GM06990 (cell line): ENCODE measurements around the gene MAP3K5.
A peak's percentile ranks its signal among the peaks of the same experiment; 100 is the strongest.

Experiments used
- DNase-seq: peaks from one replicate; pipeline ENCODE4 v3.0.0-alpha.2; 2011; ENCODE audit not compliant: insufficient read length; ENCODE audit errors: extremely low read depth
- H3K27me3 ChIP-seq: replicated peaks from 2 replicates; pipeline ENCODE4 v1.6.0; 2011; ENCODE audit warnings: low read length; ENCODE audit not compliant: control insufficient read depth, insufficient read depth
- H3K36me3 ChIP-seq: 2 replicates; pipeline ENCODE4 v1.5.1; 2011; ENCODE audit warnings: low read length; ENCODE audit not compliant: control insufficient read depth, insufficient read depth
- H3K4me3 ChIP-seq: replicated peaks from 2 replicates; pipeline ENCODE4 v1.5.1; 2011; ENCODE audit warnings: low read depth, mild to moderate bottlenecking, control low read depth, low read length
- TF ChIP-seq, protein P1 (sequence below): IDR thresholded peaks from 2 replicates; pipeline ENCODE4 v1.5.1; 2011; ENCODE audit warnings: low read length, control low read depth, mild to moderate bottlenecking, inconsistent platforms; ENCODE audit not compliant: insufficient read depth, poor library complexity, severe bottlenecking

MAP3K5 gene

DNA sequence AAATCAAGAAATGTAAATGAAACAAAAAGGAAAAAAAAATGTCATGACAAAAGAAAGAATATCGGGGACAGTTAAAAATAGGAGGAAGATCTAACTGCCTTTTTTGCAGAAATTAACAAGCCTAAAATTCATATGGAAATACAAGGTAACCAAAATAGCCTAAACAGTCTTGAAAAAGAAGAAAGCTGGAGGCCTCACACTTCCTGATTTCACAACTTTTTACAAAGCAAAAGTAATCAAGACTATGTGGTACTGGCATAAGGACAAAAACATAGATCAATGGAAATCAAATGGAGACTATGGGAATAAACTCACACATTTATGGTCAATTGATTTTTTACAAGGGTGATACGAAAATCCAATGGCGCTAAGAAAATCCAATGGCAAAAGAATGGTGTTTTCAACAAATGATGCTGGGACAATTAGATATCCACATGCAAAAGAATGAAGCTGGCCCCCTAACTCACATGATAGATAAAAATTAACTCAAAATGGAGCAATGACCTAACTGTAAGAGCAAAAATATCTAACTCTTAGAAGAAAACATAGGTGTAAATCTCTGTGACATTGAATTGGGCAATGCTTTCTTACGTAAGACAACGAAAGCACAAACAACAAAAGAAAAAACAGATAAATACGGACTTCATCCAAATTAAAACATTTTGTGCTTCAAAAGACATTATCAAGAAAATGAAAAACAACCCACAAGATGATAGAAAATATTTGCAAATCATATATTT, 24.5 kb downstream of the MAP3K5 start:
- no peak for DNase-seq
- no peaks in the 10 kb centered on the region for H3K27me3 ChIP-seq
- TF ChIP-seq, protein P1, sequence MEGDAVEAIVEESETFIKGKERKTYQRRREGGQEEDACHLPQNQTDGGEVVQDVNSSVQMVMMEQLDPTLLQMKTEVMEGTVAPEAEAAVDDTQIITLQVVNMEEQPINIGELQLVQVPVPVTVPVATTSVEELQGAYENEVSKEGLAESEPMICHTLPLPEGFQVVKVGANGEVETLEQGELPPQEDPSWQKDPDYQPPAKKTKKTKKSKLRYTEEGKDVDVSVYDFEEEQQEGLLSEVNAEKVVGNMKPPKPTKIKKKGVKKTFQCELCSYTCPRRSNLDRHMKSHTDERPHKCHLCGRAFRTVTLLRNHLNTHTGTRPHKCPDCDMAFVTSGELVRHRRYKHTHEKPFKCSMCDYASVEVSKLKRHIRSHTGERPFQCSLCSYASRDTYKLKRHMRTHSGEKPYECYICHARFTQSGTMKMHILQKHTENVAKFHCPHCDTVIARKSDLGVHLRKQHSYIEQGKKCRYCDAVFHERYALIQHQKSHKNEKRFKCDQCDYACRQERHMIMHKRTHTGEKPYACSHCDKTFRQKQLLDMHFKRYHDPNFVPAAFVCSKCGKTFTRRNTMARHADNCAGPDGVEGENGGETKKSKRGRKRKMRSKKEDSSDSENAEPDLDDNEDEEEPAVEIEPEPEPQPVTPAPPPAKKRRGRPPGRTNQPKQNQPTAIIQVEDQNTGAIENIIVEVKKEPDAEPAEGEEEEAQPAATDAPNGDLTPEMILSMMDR = no peak
- H3K4me3 ChIP-seq = no peak overlapping the region
- no peaks in the 10 kb centered on the region for H3K36me3 ChIP-seq

DNA sequence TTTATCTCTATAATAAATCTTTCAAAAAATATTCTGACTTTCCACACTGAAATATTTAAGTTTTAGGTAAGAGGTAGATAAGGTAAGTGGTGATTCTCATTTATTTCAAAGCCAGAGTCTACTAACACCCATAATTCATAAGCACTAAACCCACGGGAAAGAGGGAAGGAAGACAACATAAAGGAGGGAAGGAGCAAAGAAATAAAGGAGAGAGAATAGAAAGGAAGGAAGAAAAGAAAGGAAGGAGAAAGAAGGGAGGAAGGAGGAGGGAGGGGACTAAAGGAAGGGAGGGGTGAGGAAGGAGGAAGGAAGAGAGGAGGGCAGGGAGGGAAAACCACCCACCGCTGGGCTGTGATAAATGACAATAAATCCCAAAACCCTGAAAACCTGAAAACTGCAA, 25.2 kb downstream of the MAP3K5 start:
- TF ChIP-seq, protein P1 = no peak
- DNase-seq = no peak
- Histone ChIP-seq H3K27me3 (no peaks in the 10 kb centered on the region), H3K4me3 (peak overlapping the region; percentile 28), H3K36me3 (no peaks in the 10 kb centered on the region)

DNA sequence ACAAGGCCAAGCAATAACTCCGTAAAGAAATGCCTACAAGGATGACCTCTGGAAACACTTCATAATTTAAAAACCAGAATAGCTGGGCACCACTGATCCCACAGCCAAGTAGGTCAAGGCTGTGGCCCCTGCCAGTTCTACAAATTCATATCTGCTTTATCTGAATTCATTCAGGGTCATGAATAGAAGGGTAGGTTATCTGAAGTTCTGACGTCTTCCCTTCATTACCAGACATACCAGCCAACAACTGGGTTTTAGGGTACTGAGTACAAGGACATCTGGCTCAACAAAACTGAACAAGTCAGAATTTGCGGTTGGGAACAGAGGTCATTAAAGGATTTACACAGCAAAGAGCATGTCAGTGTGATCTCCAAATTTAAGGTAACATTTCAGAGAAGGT, 26.0 kb downstream of the MAP3K5 start:
- Histone ChIP-seq H3K36me3 (no peaks in the 10 kb centered on the region), H3K4me3 (no peak overlapping the region), H3K27me3 (no peaks in the 10 kb centered on the region)
- DNase-seq = no peak
- TF ChIP-seq, protein P1 = no peak

DNA sequence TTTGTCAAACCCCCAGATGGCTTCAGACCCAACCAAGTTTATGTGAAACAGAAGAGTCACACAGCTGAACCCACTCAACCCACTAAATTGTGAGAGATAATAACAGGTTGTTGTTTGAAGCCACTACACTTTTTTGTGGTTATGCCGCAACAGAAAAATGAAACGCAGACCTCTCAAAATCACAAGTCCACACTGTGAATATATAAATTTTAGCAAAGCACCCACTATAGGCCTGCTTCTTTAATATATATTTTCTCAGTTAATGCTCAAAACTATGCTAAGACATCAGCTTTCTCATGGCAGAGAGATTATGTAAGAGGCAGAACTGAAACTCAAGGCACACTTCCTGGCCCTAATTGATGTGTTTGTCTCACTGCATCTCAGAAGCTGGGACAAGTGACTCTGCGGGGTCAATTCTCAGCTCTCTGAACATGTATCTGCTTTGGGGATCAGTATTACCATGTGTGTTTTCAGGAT, 27.7 kb downstream of the MAP3K5 start:
- H3K27me3 ChIP-seq = no peaks in the 10 kb centered on the region
- no peak overlapping the region; the same call in 1 of the 2 replicates for H3K4me3 ChIP-seq
- no peaks in the 10 kb centered on the region for H3K36me3 ChIP-seq
- peak; percentile 74 for DNase-seq
- TF ChIP-seq, protein P1 = no peak

DNA sequence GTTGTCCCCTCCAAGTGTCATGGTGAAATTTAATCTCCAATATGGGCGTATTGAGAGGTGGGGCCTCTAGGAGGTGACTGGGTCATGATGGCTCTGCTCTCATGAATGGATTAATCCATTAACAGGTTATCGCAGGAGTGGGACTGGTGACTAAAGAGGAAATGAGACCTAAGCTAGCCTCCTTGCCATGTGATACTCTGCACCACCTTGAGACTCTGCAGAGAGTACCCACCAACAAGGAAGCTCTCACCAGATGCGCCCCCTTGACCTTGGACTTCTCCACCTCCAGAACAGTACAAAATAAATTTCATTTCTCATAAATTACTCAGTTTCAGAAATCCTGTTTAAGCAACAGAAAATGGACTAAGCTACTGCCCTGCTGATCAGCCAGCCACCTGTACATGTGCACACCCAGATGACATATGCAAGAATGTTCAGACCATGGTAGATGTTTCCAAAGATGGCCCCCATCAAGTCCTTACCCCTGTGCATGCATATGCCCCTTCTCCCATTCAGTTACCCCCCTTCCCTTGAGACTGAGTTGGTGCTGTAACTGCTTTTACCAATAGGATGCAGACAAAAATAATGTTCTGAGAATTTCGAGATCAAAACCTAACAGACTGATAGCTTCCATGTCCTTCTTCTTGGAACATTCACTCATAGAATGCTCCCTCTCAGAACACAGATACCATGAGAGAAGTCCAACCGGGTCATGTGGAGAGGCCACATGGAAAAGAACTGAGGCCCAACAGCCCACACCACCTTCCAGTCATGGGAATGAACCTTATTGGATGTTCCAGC, 28.4 kb downstream of the MAP3K5 start:
- H3K27me3 ChIP-seq = no peaks in the 10 kb centered on the region
- DNase-seq = peak; percentile 47
- TF ChIP-seq, protein P1 = no peak
- H3K36me3 ChIP-seq = no peaks in the 10 kb centered on the region
- H3K4me3 ChIP-seq = peak overlapping the region; percentile 19; the same call in 1 of the 2 replicates
